ENCODE results near the gene GPR68. TPM values are rescaled to one million over a fixed set of nuclear protein-coding genes. Genes with fewer than 3 reads are reported as not detected.

The GPR68 gene
- total and polyA plus RNA-seq, 2 experiments from 2014 or later = 0.20 to 0.42 TPM

- H2AFZ ChIP-seq = no peak overlapping the region
- H4K20me1 ChIP-seq (ENCODE audit: insufficient read depth, poor library complexity, severe bottlenecking) = no peaks in the 10 kb centered on the region
- no peak overlapping the region for H3K4me2 ChIP-seq
- no peaks in the 10 kb centered on the region for H3K27me3 ChIP-seq
- H3K4me3 ChIP-seq = no peak overlapping the region
- TF ChIP-seq CTCF (IDR thresholded peaks at IDR 0.05; ENCODE audit: poor library complexity) (no peak), EZH2 (IDR thresholded peaks at IDR 0.05; ENCODE audit: borderline replicate concordance) (no peak), EZH2phosphoT487 (IDR thresholded peaks at IDR 0.05; ENCODE audit: low read depth, severe bottlenecking, unreplicated experiment) (no peak)
- no peaks in the 10 kb centered on the region for H3K9me2 ChIP-seq (replicated peaks; ENCODE audit: insufficient read depth)
- no peaks in the 10 kb centered on the region for H3K36me3 ChIP-seq (replicated peaks; ENCODE audit: insufficient read depth, low read depth)
- no peaks in the 10 kb centered on the region for H3K9me3 ChIP-seq (ENCODE audit: low read depth)
- peaks cover 6% of the 10 kb centered on the region for H3K4me1 ChIP-seq (ENCODE audit: insufficient read depth)
- H3K27ac ChIP-seq = no peak overlapping the region
- 82% methylated on average over 7 of the region's 7 CpGs for WGBS (ENCODE audit: low lambda C conversion rate, missing lambda C conversion rate)
- no peak for DNase-seq (ENCODE audit: low spot score)
- H3K79me2 ChIP-seq = no peaks in the 10 kb centered on the region
Observed at GRCh38 chr14:91265404-91265803, 20.9 kb upstream of the GPR68 start.

- Histone ChIP-seq H3K4me3 (no peak overlapping the region), H3K9me3 (ENCODE audit: low read depth) (no peaks in the 10 kb centered on the region), H2AFZ (peak overlapping the region; percentile 29), H3K9me2 (replicated peaks; ENCODE audit: insufficient read depth) (no peaks in the 10 kb centered on the region), H3K4me1 (ENCODE audit: insufficient read depth) (peaks cover 6% of the 10 kb centered on the region), H3K36me3 (replicated peaks; ENCODE audit: insufficient read depth, low read depth) (no peaks in the 10 kb centered on the region), H3K27ac (no peak overlapping the region), H3K27me3 (no peaks in the 10 kb centered on the region), H3K4me2 (peak overlapping the region; percentile 84), H3K79me2 (no peaks in the 10 kb centered on the region), H4K20me1 (ENCODE audit: insufficient read depth, poor library complexity, severe bottlenecking) (no peaks in the 10 kb centered on the region)
- 20% methylated on average over 37 of the region's 69 CpGs for WGBS (ENCODE audit: low lambda C conversion rate, missing lambda C conversion rate)
- no peak for TF ChIP-seq EZH2 (IDR thresholded peaks at IDR 0.05; ENCODE audit: borderline replicate concordance)
- no peak for TF ChIP-seq EZH2phosphoT487 (IDR thresholded peaks at IDR 0.05; ENCODE audit: low read depth, severe bottlenecking, unreplicated experiment)
- no peak for TF ChIP-seq CTCF (IDR thresholded peaks at IDR 0.05; ENCODE audit: poor library complexity)
- DNase-seq (ENCODE audit: low spot score) = peak; percentile 38
Observed at GRCh38 chr14:91264151-91265150, 19.9 kb upstream of the GPR68 start.

GRCh38 chr14:91263329-91263728 lies 18.8 kb upstream of the GPR68 start:
- 97% methylated on average over 2 of the region's 2 CpGs for WGBS (ENCODE audit: low lambda C conversion rate, missing lambda C conversion rate)
- H3K4me3 ChIP-seq = no peak overlapping the region
- no peak overlapping the region for H2AFZ ChIP-seq
- H3K9me3 ChIP-seq (ENCODE audit: low read depth) = no peaks in the 10 kb centered on the region
- TF ChIP-seq EZH2phosphoT487 (IDR thresholded peaks at IDR 0.05; ENCODE audit: low read depth, severe bottlenecking, unreplicated experiment) (no peak), EZH2 (IDR thresholded peaks at IDR 0.05; ENCODE audit: borderline replicate concordance) (no peak), CTCF (IDR thresholded peaks at IDR 0.05; ENCODE audit: poor library complexity) (no peak)
- no peaks in the 10 kb centered on the region for H4K20me1 ChIP-seq (ENCODE audit: insufficient read depth, poor library complexity, severe bottlenecking)
- H3K36me3 ChIP-seq (replicated peaks; ENCODE audit: insufficient read depth, low read depth) = no peaks in the 10 kb centered on the region
- H3K79me2 ChIP-seq = no peaks in the 10 kb centered on the region
- peaks cover 6% of the 10 kb centered on the region for H3K4me1 ChIP-seq (ENCODE audit: insufficient read depth)
- no peaks in the 10 kb centered on the region for H3K9me2 ChIP-seq (replicated peaks; ENCODE audit: insufficient read depth)
- no peak overlapping the region for H3K27ac ChIP-seq
- no peaks in the 10 kb centered on the region for H3K27me3 ChIP-seq
- H3K4me2 ChIP-seq = no peak overlapping the region
- no peak for DNase-seq (ENCODE audit: low spot score)
